Gastrocnemius medialis (tissue), 4 donors: ENCODE results near the gene MYLK. TPM values are rescaled to one million over a fixed set of nuclear protein-coding genes. Genes with fewer than 3 reads are reported as not detected.

Experiments
- ATAC-seq, 2 donors: fragments of 150-250 bp; one replicate each; pipeline ENCODE4 v1.9.1; 2016
- DNase-seq, 2 donors: peaks; one replicate each; pipeline ENCODE4 v3.0.0-alpha.2; 2019
- H3K27ac ChIP-seq, 4 donors: fragments of 200-600 bp; sonication (generic); 1 replicate in 1 of 4; 2 replicates in 3 of 4; pipeline ENCODE4 v1.5.1; 2016 to 2018; ENCODE audit warnings: mild to moderate bottlenecking in 2 of 4, moderate library complexity in 1 of 4
- H3K27me3 ChIP-seq, 3 donors: fragments of 200-600 bp; sonication (generic) in 2 of 3; 1 replicate in 1 of 3; 2 replicates in 2 of 3; pipeline versions ENCODE4 v1.5.1 to v1.6.0; 2016 to 2019; ENCODE audit warnings: mild to moderate bottlenecking in 1 of 3, moderate library complexity in 1 of 3
- H3K36me3 ChIP-seq, 2 donors: fragments of 200-600 bp; sonication (generic) in 1 of 2; one replicate each; pipeline ENCODE4 v1.5.1; 2017 to 2018
- H3K4me1 ChIP-seq, 2 donors: fragments of 200-600 bp; sonication (generic) in 1 of 2; one replicate each; pipeline ENCODE4 v1.5.1; 2016 to 2017; ENCODE audit warnings: mild to moderate bottlenecking in 2 of 2
- H3K4me3 ChIP-seq, 4 donors: fragments of 200-600 bp; sonication (generic) in 3 of 4; 1 replicate in 1 of 4; 2 replicates in 3 of 4; pipeline ENCODE4 v1.5.1; 2016 to 2019; ENCODE audit warnings: mild to moderate bottlenecking in 2 of 4
- H3K9me3 ChIP-seq, 3 donors: fragments of 200-600 bp; sonication (generic) in 2 of 3; 1 replicate in 1 of 3; 2 replicates in 2 of 3; pipeline ENCODE4 v1.5.1; 2016 to 2019
- CTCF ChIP-seq, 5 experiments: fragments of 450-650 bp in 3 of 5; fragments of 200-600 bp in 2 of 5; sonication (generic) in 2 of 5; IDR thresholded peaks in 4 of 5; conservative IDR thresholded peaks in 1 of 5; 1 replicate in 4 of 5; 2 replicates in 1 of 5; pipeline ENCODE4 v1.5.1; 2016 to 2019; ENCODE audit warnings: antibody characterized with exemption in 5 of 5, mild to moderate bottlenecking in 3 of 5, moderate library complexity in 3 of 5
- POLR2A ChIP-seq, 2 donors: fragments of 450-650 bp; IDR thresholded peaks; one replicate each; pipeline ENCODE4 v1.6.1; 2017; ENCODE audit warnings: antibody characterized with exemption in 2 of 2, mild to moderate bottlenecking in 2 of 2, moderate library complexity in 2 of 2
- in situ Hi-C, 4 donors: fragments of 200-750 bp; cut with MboI; loops; one replicate each; pipeline versions ENCODE4 v1.15.0 to v1.8.0; 2017; ENCODE audit warnings: low sequenced_read_pairs in 4 of 4
- intact Hi-C: fragments of 100-400 bp; cut with DNase I; formaldehyde crosslinking; loops from one replicate; pipeline ENCODE4 v1.15.1; 2023; ENCODE audit warnings: low total_unique reads
- total RNA-seq, 4 donors: library from RNA; depleted of rRNA; stranded (reverse); fragments of >200 nt; gene quantifications; one replicate each; pipeline versions ENCODE4 v1.1.0 to v1.2.3, GENCODE V29; 2016

MYLK gene
- total RNA-seq, 4 donors from 2014 or later, result 5.6 to 19.6 (median 8.8) TPM

- no peak for DNase-seq
- in situ Hi-C loops, result no loop called here
- Histone ChIP-seq H3K4me1 (no peaks in the 10 kb centered on the region), H3K36me3 (no peaks in the 10 kb centered on the region), H3K27me3 (no peaks in the 10 kb centered on the region), H3K27ac (no peak overlapping the region), H3K9me3 (no peaks in the 10 kb centered on the region), H3K4me3 (no peak overlapping the region)
- intact Hi-C loops, result no loop called here
- TF ChIP-seq CTCF (IDR thresholded peaks at IDR 0.05 in 4 of 5, conservative IDR thresholded peaks at IDR 0.05 in 1 of 5), result no peak
- no peak for TF ChIP-seq POLR2A (IDR thresholded peaks at IDR 0.05)
- ATAC-seq, result no peak
These were observed 131.9 kb downstream of the MYLK start for GRCh38 chr3:123752228-123752627.

GRCh38 chr3:123751433-123751832 lies 132.7 kb downstream of the MYLK start:
- in situ Hi-C loops (no loop called here), intact Hi-C loops (no loop called here)

GRCh38 chr3:123750659-123751420 lies 133.3 kb downstream of the MYLK start:
- Histone ChIP-seq H3K27ac (no peak overlapping the region), H3K27me3 (no peaks in the 10 kb centered on the region), H3K9me3 (no peaks in the 10 kb centered on the region), H3K4me3 (no peak overlapping the region), H3K4me1 (no peaks in the 10 kb centered on the region), H3K36me3 (no peaks in the 10 kb centered on the region)
- no peak for TF ChIP-seq CTCF (IDR thresholded peaks at IDR 0.05 in 4 of 5, conservative IDR thresholded peaks at IDR 0.05 in 1 of 5)
- TF ChIP-seq POLR2A (IDR thresholded peaks at IDR 0.05), result no peak
- intact Hi-C loops, result no loop called here
- DNase-seq (no peak), ATAC-seq (no peak)
- in situ Hi-C loops, result no loop called here

More at GRCh38 chr3:123751433-123751832, 132.7 kb downstream of the MYLK start:
- Histone ChIP-seq H3K9me3 (no peaks in the 10 kb centered on the region), H3K36me3 (no peaks in the 10 kb centered on the region), H3K27ac (no peak overlapping the region), H3K27me3 (no peaks in the 10 kb centered on the region), H3K4me1 (no peaks in the 10 kb centered on the region), H3K4me3 (no peak overlapping the region)
- DNase-seq, result no peak
- TF ChIP-seq POLR2A (IDR thresholded peaks at IDR 0.05) (no peak), CTCF (IDR thresholded peaks at IDR 0.05 in 4 of 5, conservative IDR thresholded peaks at IDR 0.05 in 1 of 5) (no peak)
- ATAC-seq, result no peak

GRCh38 chr3:123750209-123750608 lies 133.9 kb downstream of the MYLK start:
- no peak for ATAC-seq
- in situ Hi-C loops, result no loop called here
- no peaks in the 10 kb centered on the region for H3K27me3 ChIP-seq

GRCh38 chr3:123749711-123750110 lies 134.4 kb downstream of the MYLK start:
- intact Hi-C loops, result no loop called here
- H3K27ac ChIP-seq, result no peak overlapping the region
- no peaks in the 10 kb centered on the region for H3K4me1 ChIP-seq
- in situ Hi-C loops, result no loop called here
- no peak for TF ChIP-seq POLR2A (IDR thresholded peaks at IDR 0.05)
- no peak for TF ChIP-seq CTCF (IDR thresholded peaks at IDR 0.05 in 4 of 5, conservative IDR thresholded peaks at IDR 0.05 in 1 of 5)
- no peak overlapping the region for H3K4me3 ChIP-seq
- ATAC-seq, result peak in 1 of 2 donors; percentile 70
- H3K36me3 ChIP-seq, result no peaks in the 10 kb centered on the region
- no peaks in the 10 kb centered on the region for H3K9me3 ChIP-seq
- DNase-seq, result no peak
- H3K27me3 ChIP-seq, result no peaks in the 10 kb centered on the region

More at GRCh38 chr3:123750209-123750608, 133.9 kb downstream of the MYLK start:
- intact Hi-C loops, result no loop called here
- TF ChIP-seq POLR2A (IDR thresholded peaks at IDR 0.05), result no peak
- no peak overlapping the region for H3K27ac ChIP-seq
- H3K4me1 ChIP-seq, result no peaks in the 10 kb centered on the region
- H3K36me3 ChIP-seq, result no peaks in the 10 kb centered on the region
- DNase-seq, result no peak
- H3K9me3 ChIP-seq, result no peaks in the 10 kb centered on the region
- no peak overlapping the region for H3K4me3 ChIP-seq
